Astrocyte (in vitro differentiated cells and primary cell): Measurements from ENCODE around the gene TDG.

Experiments
- CTCF ChIP-seq: IDR thresholded peaks from 2 replicates; pipeline ENCODE4 v1.5.1; 2011; ENCODE audit warnings: low read depth, mild to moderate bottlenecking, inconsistent platforms, low read length, moderate library complexity; ENCODE audit not compliant: insufficient read depth
- EZH2 ChIP-seq: IDR thresholded peaks from 2 replicates; pipeline ENCODE4 v1.6.1; 2012; ENCODE audit warnings: mild to moderate bottlenecking, low read length, inconsistent platforms; ENCODE audit not compliant: insufficient read depth

GRCh38 chr12:103969391-103969790 is 3.7 kb downstream of the TDG start:
- TF ChIP-seq CTCF (no peak), EZH2 (no peak)
